Activated B cell treated with CpG ODN at 0.5 μM for 24 hours (primary cell): ENCODE data around the gene MRI1. TPM values are rescaled to one million over a fixed set of nuclear protein-coding genes. Genes with fewer than 3 reads are reported as not detected.

Experiments used
- ATAC-seq: fragments of 200-7000 bp; cut with Tn5 transposase; one replicate; pipeline ENCODE4 v1.10.0; 2021; ENCODE audit warnings: low read depth, mild to moderate bottlenecking, moderate library complexity
- CTCF ChIA-PET: fragments of 350-600 bp; sonication (Branson Sonifier 250); formaldehyde crosslinking; loops from one replicate; lab custom pipeline; 2021; ENCODE audit warnings: antibody characterized with exemption; lab: Charles Lee
- POLR2A ChIA-PET: fragments of 350-600 bp; sonication (Branson Sonifier 250); formaldehyde crosslinking; loops from one replicate; lab custom pipeline; 2021; ENCODE audit warnings: antibody characterized with exemption; lab: Charles Lee
- DNase-seq: peaks from one replicate; pipeline ENCODE4 v3.0.0; 2022
- H3K27ac Mint-ChIP-seq: one replicate; pipeline ENCODE4 v1.8.0; 2020; ENCODE audit warnings: mixed read lengths
- H3K27me3 Mint-ChIP-seq: one replicate; pipeline ENCODE4 v1.8.0; 2021; ENCODE audit warnings: mixed read lengths
- H3K36me3 Mint-ChIP-seq: one replicate; pipeline ENCODE4 v1.8.0; 2021; ENCODE audit warnings: low read depth, mixed read lengths
- H3K4me1 Mint-ChIP-seq: one replicate; pipeline ENCODE4 v1.8.0; 2021; ENCODE audit warnings: mixed read lengths
- H3K4me3 Mint-ChIP-seq: one replicate; pipeline ENCODE4 v1.8.0; 2020; ENCODE audit warnings: mild to moderate bottlenecking, mixed read lengths
- H3K9me3 Mint-ChIP-seq: one replicate; pipeline ENCODE4 v1.8.0; 2020; ENCODE audit warnings: mixed read lengths
- intact Hi-C: fragments of 100-400 bp; cut with micrococcal nuclease; formaldehyde crosslinking; loops from one replicate; pipeline ENCODE4 v1.15.1; 2024
- total RNA-seq: library from RNA; stranded (reverse); gene quantifications from 2 replicates; pipeline ENCODE4 v1.2.3, GENCODE V29; 2022
- TF ChIP-seq, protein P1 (sequence below): fragments of 200-600 bp; IDR thresholded peaks from one replicate; pipeline ENCODE4 v1.8.0; 2022; ENCODE audit warnings: antibody characterized with exemption, mild to moderate bottlenecking

MRI1 gene
- total RNA-seq, 1 donor from 2014 or later = 37.5 TPM

DNA sequence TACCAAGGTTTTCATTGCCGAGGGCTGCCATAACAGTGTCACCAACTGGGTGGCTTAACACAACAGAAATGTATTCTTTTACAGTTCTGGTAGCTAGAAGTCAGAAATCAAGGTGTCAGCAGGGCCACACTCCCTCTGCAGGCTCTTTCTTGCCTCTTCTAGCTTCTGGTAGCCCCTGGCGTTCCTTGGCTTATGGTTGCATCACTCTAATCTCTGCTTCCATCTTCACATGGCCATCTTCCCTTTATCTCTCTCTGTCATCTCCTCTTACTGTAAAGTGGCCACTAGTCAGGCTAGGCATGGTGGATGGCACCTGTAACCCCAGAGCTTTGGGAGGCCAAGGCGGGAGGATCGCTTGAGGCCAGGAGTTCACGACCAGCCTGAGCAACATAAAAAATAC, 38.0 kb upstream of the MRI1 start:
- POLR2A ChIA-PET = interaction anchor here (0.6 to 0.7 kb wide), 2 partner anchors 32 to 46 kb away, joined by 4 read pairs; no protein-coding TSS in a partner anchor
- TF ChIP-seq, protein P1, sequence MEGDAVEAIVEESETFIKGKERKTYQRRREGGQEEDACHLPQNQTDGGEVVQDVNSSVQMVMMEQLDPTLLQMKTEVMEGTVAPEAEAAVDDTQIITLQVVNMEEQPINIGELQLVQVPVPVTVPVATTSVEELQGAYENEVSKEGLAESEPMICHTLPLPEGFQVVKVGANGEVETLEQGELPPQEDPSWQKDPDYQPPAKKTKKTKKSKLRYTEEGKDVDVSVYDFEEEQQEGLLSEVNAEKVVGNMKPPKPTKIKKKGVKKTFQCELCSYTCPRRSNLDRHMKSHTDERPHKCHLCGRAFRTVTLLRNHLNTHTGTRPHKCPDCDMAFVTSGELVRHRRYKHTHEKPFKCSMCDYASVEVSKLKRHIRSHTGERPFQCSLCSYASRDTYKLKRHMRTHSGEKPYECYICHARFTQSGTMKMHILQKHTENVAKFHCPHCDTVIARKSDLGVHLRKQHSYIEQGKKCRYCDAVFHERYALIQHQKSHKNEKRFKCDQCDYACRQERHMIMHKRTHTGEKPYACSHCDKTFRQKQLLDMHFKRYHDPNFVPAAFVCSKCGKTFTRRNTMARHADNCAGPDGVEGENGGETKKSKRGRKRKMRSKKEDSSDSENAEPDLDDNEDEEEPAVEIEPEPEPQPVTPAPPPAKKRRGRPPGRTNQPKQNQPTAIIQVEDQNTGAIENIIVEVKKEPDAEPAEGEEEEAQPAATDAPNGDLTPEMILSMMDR = no peak
- no peak overlapping the region for H3K4me3 Mint-ChIP-seq
- intact Hi-C loops = no loop called here
- H3K9me3 Mint-ChIP-seq = no peaks in the 10 kb centered on the region
- ATAC-seq (no peak), DNase-seq (no peak)
- no peaks in the 10 kb centered on the region for H3K36me3 Mint-ChIP-seq
- no peaks in the 10 kb centered on the region for H3K27me3 Mint-ChIP-seq
- H3K27ac Mint-ChIP-seq = no peak overlapping the region
- H3K4me1 Mint-ChIP-seq = peaks cover 18% of the 10 kb centered on the region
- CTCF ChIA-PET = interaction anchor here (0.9 kb wide), 1 partner anchor 137 kb away, joined by 3 read pairs; no protein-coding TSS in a partner anchor

DNA sequence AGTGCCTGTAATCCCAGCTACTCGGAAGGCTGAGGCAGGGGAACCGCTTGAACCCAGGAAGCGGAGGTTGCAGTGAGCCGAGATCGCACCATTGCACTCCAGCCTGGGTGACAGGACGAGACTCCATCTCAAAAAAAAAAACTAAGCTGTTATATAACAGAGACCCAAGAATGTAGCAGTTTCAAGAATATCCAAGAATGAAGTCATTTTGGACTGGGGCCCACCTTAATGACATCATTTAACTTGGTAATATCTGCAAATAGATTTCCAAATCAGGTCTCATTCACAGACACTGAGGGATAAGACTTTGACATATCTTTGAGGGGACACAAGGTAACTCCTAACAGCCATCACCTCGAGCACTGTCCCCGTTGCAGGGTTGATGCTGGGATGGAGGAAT, 36.5 kb upstream of the MRI1 start:
- no peak for DNase-seq
- ATAC-seq = no peak
- Mint-ChIP-seq H3K27ac (no peak overlapping the region), H3K4me3 (no peak overlapping the region), H3K4me1 (peaks cover 21% of the 10 kb centered on the region), H3K36me3 (no peaks in the 10 kb centered on the region), H3K27me3 (no peaks in the 10 kb centered on the region), H3K9me3 (no peaks in the 10 kb centered on the region)
- POLR2A ChIA-PET = no interaction called here
- TF ChIP-seq, protein P1 = no peak
- intact Hi-C loops = no loop called here
- CTCF ChIA-PET = no interaction called here

DNA sequence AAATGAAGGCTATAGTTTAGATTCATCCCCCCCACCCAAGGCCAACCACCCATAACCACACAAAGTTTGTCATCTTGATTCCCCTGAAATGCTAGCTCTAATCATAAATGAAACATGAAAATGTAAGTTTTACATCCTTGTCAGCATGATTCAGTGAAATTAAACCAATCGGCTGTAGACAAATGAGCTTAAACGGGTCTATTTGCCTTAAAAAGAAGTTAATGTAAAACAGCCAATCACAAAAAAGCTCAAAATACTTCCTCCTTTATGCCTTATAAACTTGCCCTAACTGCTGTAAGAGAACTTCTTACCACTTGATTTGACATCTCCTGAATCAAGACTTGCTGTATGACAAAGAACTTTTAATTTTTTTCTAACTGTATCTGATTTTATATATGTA, 34.5 kb upstream of the MRI1 start:
- POLR2A ChIA-PET = interaction anchor here (0.7 kb wide), 1 partner anchor 612 kb away, joined by 6 read pairs; no protein-coding TSS in a partner anchor
- DNase-seq = no peak

DNA sequence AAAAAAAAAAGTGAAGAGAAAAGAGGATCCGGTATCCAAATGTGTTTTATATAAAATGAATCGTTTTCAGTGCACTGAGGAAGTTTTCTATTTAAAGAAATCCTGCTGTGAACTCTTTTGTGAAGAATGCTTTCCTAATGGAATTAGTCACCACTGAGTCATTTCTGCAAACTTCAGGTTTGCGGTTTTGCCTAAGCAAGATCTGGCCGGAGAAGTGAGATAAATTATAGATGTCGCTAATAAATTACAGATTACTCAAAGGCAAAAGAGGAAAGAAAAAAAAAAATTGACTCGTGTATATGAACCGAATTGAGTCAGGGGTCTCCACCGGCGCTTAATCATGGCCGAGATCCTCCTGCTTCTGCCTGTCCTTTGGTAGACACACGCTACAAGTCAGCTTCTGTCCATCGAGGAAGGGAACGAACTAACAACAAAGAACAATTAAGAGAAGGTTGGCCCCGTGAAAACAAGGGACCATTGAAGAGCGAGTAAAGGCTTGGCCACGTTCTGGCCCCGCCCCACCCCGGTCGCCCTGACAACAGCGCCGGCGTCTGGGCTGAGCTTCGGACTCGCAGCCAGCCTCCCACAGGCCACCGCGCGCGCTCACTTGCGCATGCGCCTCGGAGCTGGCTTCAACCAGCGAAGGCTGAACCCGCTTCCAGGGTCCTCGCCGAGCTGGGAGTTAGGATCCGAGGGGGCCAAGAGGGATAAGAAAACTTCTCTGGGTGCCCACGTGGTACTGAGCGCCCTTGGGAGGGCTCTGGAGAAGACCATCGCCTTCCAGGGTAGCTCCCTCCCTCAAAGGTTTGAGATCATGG, 33.0 kb upstream of the MRI1 start:
- POLR2A ChIA-PET = interaction anchor here (0.5 to 2.1 kb wide), 17 partner anchors 11 to 1038 kb away, joined by 3 to 34 read pairs (median 4); partner anchors contain the start of genes C19orf53, DNAJB1 and PRKACA
- peak; percentile 100 for ATAC-seq
- CTCF ChIA-PET = interaction anchor here (0.7 to 1.6 kb wide), 6 partner anchors 10 to 443 kb away, joined by 3 to 6 read pairs (median 5); a partner anchor contains a TSS
- Mint-ChIP-seq H3K9me3 (no peaks in the 10 kb centered on the region), H3K4me3 (peak overlapping the region; percentile 90), H3K4me1 (peaks cover 21% of the 10 kb centered on the region), H3K27ac (peak overlapping the region; percentile 93), H3K36me3 (no peaks in the 10 kb centered on the region), H3K27me3 (no peaks in the 10 kb centered on the region)
- DNase-seq = peak; percentile 96
- intact Hi-C loops = loop anchor here (1.0 to 5.0 kb wide), 4 partner anchors 16 to 131 kb away; partner anchors contain the start of gene C19orf53
- TF ChIP-seq, protein P1 = no peak

More for the DNA sequence above, 34.5 kb upstream of the MRI1 start:
- TF ChIP-seq, protein P1 = no peak
- H3K4me3 Mint-ChIP-seq = no peak overlapping the region
- no peaks in the 10 kb centered on the region for H3K36me3 Mint-ChIP-seq
- peaks cover 21% of the 10 kb centered on the region for H3K4me1 Mint-ChIP-seq
- no peaks in the 10 kb centered on the region for H3K27me3 Mint-ChIP-seq
- no peak for ATAC-seq
- CTCF ChIA-PET = interaction anchor here (0.6 to 1.2 kb wide), 3 partner anchors 8 to 302 kb away, joined by 3 to 4 read pairs (median 3); partner anchors contain the start of gene IL27RA
- H3K9me3 Mint-ChIP-seq = no peaks in the 10 kb centered on the region
- peak overlapping the region; percentile 30 for H3K27ac Mint-ChIP-seq
- intact Hi-C loops = loop anchor here (5.0 kb wide), 2 partner anchors 117 to 132 kb away; no protein-coding TSS in a partner anchor

DNA sequence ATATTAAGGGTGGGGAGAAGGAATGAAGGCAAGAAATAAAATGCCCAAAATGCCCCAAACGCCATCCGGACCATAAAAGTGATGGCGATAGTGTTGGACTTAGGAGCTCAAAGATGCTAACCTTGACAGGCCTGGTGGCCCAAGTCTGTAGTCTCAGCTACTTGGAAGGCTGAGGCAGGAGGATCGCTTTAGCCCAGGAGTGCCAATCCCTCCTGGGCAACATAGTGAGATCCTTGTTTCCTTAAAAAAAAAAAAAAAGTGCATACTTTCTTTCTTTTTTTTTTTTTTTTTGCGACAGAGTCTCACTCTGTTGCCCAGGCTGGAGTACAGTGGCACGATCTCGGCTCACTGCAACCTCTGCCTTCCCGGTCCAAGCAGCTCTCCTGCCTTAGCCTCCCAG, 32.0 kb upstream of the MRI1 start:
- Mint-ChIP-seq H3K27ac (no peak overlapping the region), H3K4me3 (peak overlapping the region; percentile 90), H3K9me3 (no peaks in the 10 kb centered on the region), H3K36me3 (no peaks in the 10 kb centered on the region), H3K4me1 (peaks cover 21% of the 10 kb centered on the region), H3K27me3 (no peaks in the 10 kb centered on the region)
- no peak for ATAC-seq
- POLR2A ChIA-PET = interaction anchor here (0.7 to 2.1 kb wide), 6 partner anchors 14 to 613 kb away, joined by 5 to 34 read pairs (median 8); a partner anchor contains a TSS
- DNase-seq = no peak
- CTCF ChIA-PET = interaction anchor here (1.4 to 1.6 kb wide), 2 partner anchors 130 to 143 kb away, joined by 6 read pairs; no protein-coding TSS in a partner anchor
- intact Hi-C loops = loop anchor here (5.0 kb wide), 2 partner anchors 115 to 130 kb away; no protein-coding TSS in a partner anchor
- TF ChIP-seq, protein P1 = no peak
